ENCODE data around the gene PAPPA.

PAPPA gene

GRCh38 chr9:116358251-116358650, 204.7 kb downstream of the PAPPA start:
- DNase-seq = no peak

GRCh38 chr9:116360016-116360415, 206.4 kb downstream of the PAPPA start:
- DNase-seq = no peak

- no peak for DNase-seq
These were observed 207.4 kb downstream of the PAPPA start for GRCh38 chr9:116360989-116361388.

- DNase-seq = no peak
These were observed 208.0 kb downstream of the PAPPA start for GRCh38 chr9:116361547-116361946.

DNA sequence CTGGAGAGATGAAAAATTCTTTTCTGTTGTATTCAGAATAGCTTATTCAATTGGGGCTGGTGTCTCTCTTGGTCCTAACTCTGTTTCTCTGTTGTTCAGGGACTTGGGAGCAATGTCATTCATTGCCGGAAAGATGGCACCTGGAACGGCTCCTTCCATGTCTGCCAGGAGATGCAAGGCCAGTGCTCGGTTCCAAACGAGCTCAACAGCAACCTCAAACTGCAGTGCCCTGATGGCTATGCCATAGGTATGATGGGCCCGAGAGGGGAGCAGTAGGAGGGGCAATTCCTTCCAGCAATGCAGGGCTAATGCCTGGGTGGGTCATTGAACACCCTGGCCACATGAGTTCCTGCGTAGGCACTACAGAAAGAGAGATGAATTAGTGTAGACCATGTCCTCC, 208.9 kb downstream of the PAPPA start:
- DNase-seq = no peak

DNA sequence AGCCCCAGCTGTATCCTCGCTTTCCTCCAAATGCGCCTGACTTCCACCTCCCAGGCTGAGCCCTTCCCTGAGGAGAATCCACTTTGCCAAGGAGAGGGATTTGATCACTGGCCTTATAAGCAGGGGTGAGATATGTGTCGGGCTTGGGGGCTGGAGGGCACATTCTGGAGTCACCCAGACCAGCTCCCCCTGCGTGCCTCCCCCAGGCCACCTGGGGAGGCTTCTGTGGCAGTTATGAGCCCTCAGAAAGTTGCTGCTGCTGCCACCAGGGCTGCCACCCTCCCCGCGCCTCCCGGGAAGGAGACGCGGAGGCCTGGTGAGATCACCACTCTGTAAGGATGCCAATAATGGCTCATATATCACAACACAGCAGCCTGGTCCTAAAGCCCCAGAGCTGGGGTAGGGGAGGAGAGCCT, 211.5 kb downstream of the PAPPA start:
- DNase-seq = no peak

DNA sequence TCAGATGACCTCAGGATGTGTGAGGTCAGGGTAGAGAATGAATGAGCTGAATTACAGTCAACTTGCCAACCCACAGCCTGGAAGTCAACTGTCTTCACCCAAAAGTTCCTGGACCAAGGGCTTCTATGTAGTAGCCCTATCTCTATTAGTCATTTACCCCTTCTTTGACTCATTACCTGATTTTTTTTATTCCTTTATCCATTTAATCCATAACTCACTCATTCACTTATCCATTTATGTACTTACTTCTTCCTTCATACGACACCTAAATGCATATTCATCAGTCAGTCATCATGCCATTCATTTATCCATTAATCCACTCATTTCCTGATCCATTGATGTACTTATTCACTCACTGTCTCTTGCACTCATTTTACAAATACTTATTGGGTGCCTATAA, 212.7 kb downstream of the PAPPA start:
- no peak for DNase-seq

DNA sequence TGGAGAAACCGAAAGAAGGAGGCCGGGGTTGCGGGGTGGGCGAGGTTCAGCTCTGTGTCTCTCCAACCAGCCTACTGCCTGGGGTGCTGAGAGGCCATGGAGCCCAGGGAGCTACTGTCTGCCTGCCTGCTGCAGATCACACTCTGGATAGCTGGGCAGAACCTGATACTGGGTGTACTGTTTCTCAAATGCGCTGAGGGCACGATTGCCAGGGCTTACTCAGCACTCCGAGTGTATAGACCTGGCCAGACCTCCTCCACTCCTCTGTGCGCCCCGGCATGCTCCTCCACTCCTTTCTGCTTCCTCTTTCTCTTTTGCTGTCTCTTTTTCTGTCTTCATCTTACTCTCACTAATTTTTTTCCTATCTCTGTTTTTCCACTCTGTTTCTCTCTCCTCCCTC, 215.1 kb downstream of the PAPPA start:
- DNase-seq = no peak

DNA sequence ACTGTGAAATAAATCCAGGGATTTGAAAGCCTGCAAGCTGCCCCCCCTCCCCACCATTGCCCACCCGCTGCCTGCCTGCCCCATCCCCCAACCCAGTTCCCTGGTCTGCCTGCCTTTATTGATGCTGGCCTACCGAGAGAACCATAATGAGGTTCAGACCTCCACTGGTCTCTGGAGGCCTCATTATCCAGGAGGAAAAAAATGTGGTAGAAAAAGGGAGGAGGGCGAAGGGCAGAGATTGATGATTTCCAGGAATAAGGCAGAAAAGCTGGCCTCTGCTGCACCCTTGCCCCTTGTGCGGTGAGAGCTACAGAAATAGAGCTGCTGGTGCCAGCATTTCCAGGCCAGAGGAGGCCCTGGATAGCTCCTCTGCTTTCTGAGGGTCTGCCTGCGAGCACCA, 216.1 kb downstream of the PAPPA start:
- DNase-seq = no peak

- DNase-seq = no peak
These were observed 217.0 kb downstream of the PAPPA start for GRCh38 chr9:116370556-116370955.

- no peak for DNase-seq
These were observed 218.6 kb downstream of the PAPPA start for GRCh38 chr9:116372081-116372673.

DNA sequence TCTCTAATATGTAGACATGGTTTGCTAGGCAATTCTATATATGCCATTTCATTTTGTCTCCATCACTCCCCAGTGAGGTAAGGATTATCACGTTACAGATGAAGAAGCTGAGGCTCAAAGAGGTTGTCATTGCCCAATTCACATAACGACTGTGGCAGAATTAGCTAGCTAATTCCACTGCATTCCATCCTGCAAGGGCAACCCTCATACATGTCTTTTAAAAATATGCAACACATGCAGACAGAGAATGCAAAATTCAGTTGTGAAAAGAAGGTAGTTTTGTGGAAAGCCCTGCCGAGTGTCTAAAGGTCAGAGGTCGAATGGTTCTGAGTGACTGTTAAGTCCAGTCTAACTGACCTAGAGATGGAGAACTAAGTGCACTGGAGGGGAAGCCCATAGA, 219.2 kb downstream of the PAPPA start:
- DNase-seq = no peak

GRCh38 chr9:116377179-116377798, 223.7 kb downstream of the PAPPA start:
- DNase-seq = no peak

GRCh38 chr9:116378873-116379272, 225.3 kb downstream of the PAPPA start:
- DNase-seq = no peak

DNA sequence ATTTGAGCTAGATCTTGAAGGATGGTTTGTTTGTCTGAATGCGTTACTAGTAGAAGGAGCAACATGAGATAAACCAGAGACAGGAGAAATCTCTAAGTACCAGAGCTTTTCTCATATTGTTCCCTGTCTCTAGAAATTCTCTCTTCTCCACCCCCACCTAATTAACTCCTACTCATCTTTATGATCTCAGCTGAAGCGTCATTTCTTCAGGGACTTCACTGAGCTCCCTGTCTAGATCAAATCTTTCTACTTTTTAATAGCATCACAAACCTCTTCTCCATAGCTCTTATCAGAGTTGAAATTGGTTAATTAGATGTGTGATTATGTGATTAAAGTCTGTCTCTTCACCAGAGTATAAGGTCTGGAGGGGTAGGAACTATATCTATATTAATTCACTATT, 226.2 kb downstream of the PAPPA start:
- DNase-seq = no peak

- no peak for DNase-seq
These were observed 227.0 kb downstream of the PAPPA start for GRCh38 chr9:116380496-116380995.

DNA sequence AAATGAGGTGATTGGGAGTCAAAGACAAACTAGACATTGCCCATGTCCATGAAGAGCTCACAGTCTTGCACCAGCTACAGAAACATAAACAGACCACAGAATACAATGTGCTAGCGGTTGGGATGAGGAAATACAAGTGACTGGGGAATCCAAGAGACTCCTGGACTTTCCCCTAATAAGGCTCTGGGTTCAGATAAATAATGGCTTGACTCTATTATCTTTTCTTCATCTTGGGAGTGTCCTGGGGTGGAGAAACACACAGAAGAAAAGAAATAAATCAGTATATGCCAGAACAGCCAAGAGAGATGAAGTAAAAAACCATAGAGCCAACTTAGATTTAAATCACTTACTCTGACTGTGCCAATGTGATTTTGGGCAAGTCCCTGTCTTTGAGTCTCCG, 227.8 kb downstream of the PAPPA start:
- no peak for DNase-seq

- DNase-seq = no peak
These were observed 228.5 kb downstream of the PAPPA start for GRCh38 chr9:116382053-116382452.

- no peak for DNase-seq
These were observed 229.5 kb downstream of the PAPPA start for GRCh38 chr9:116383133-116383532.

GRCh38 chr9:116383936-116384335, 230.3 kb downstream of the PAPPA start:
- no peak for DNase-seq

DNA sequence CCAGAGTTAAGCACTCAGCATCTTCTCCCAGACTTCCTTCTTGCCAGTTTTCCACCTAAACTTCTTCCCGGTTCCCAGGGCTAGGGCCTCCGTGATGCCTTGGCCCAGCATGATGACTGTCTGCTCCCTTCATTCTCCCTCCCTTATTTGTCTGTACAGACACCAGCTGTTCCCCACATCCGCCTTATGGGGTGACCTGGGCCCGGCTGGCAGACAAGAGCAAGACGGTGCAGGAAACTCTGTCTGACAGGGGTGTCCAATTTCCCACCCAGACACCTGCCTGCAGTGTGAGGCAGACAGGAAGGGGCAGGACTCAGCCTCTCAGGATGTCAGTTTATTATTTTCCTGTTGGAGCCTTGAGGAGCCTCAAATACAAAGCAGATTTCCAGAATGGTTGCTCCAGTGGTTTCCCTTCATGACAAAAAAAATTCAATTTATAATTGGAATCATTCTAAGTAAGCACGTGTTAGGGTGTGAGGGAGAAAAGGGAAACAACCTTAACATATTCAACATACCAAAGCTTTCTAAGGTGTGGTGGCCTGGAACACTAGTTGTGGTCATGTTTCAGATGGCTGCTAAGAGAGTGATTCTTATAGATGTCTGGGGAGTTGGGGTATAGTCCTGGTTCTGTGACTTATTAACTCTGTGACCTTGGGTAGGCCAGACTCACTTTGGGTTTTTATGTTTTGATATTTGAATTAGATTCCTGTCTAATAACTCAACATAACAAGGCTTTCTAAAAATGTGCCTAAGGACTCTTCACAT, 234.5 kb downstream of the PAPPA start:
- no peak for DNase-seq

GRCh38 chr9:116389541-116390302, 236.1 kb downstream of the PAPPA start:
- no peak for DNase-seq
